ENCODE measurements around the gene SETD1B. TPM values are rescaled to one million over a fixed set of nuclear protein-coding genes. Genes with fewer than 3 reads are reported as not detected.
A peak's percentile ranks its signal among the peaks of the same experiment; 100 is the strongest.

SETD1B gene
- total RNA-seq, 1 donor from 2014 or later: 19.4 TPM

- DNase-seq (ENCODE audit: low spot score): no peak
- peaks cover 50% of the 10 kb centered on the region for H3K4me1 Mint-ChIP-seq (ENCODE audit: low read depth)
- peak overlapping the region; percentile 56 for H3K4me3 Mint-ChIP-seq (ENCODE audit: unreplicated experiment)
- no peaks in the 10 kb centered on the region for H3K9me3 Mint-ChIP-seq (ENCODE audit: low read depth)
- no peaks in the 10 kb centered on the region for H3K27me3 Mint-ChIP-seq (ENCODE audit: low read depth)
- no peak for TF ChIP-seq CTCF (IDR thresholded peaks at IDR 0.05)
- H3K36me3 Mint-ChIP-seq (ENCODE audit: low read depth): peaks cover 1% of the 10 kb centered on the region
- no peak overlapping the region for H3K27ac Mint-ChIP-seq (ENCODE audit: unreplicated experiment)
Observed at GRCh38 chr12:121792607-121793439, 11.0 kb upstream of the SETD1B start.

DNA sequence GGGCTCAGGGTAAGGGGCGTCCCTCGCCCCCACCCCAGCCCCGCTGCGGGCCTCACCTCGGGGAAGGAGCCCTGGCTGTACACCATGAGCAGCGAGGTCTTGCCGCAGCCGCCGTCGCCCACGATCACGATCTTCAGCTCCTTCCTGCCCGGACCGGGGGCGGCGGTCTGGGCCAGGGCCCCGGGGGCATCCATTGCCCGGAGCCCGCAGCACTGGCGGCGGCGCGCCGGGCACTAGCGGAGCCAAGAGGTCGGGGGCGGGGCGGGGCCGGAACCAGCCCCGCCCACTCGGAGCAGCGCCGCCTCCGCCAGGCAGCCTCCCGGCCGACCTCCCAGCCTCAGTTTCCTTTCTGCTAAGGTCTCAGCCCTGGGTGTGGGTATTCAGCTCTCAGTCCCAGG lies 10.4 kb upstream of the SETD1B start, which contains the start of gene RHOF:
Gene RHOF (minus strand): TSS at position 249 of the 398 bp plus-strand sequence. CDS start 55 bp downstream, at position 194.
- peak within 1 kb of the TSS; percentile 68 for H3K4me3 Mint-ChIP-seq (ENCODE audit: unreplicated experiment)
- peaks cover 1% of the 10 kb centered on the region for H3K36me3 Mint-ChIP-seq (ENCODE audit: low read depth)
- no peak for DNase-seq (ENCODE audit: low spot score)
- H3K27ac Mint-ChIP-seq (ENCODE audit: unreplicated experiment): peak within 1 kb of the TSS; percentile 99
- H3K9me3 Mint-ChIP-seq (ENCODE audit: low read depth): no peaks in the 10 kb centered on the region
- peaks cover 57% of the 10 kb centered on the region for H3K4me1 Mint-ChIP-seq (ENCODE audit: low read depth)
- H3K27me3 Mint-ChIP-seq (ENCODE audit: low read depth): no peaks in the 10 kb centered on the region
- TF ChIP-seq CTCF (IDR thresholded peaks at IDR 0.05): no peak

- peak; percentile 93 for TF ChIP-seq CTCF (IDR thresholded peaks at IDR 0.05)
- Mint-ChIP-seq H3K9me3 (ENCODE audit: low read depth) (no peaks in the 10 kb centered on the region), H3K36me3 (ENCODE audit: low read depth) (peaks cover 1% of the 10 kb centered on the region), H3K4me3 (ENCODE audit: unreplicated experiment) (peak overlapping the region; percentile 68), H3K4me1 (ENCODE audit: low read depth) (peaks cover 62% of the 10 kb centered on the region), H3K27me3 (ENCODE audit: low read depth) (no peaks in the 10 kb centered on the region), H3K27ac (ENCODE audit: unreplicated experiment) (peak overlapping the region; percentile 99)
- DNase-seq (ENCODE audit: low spot score): no peak
Observed at GRCh38 chr12:121793838-121794533, 9.8 kb upstream of the SETD1B start.

DNA sequence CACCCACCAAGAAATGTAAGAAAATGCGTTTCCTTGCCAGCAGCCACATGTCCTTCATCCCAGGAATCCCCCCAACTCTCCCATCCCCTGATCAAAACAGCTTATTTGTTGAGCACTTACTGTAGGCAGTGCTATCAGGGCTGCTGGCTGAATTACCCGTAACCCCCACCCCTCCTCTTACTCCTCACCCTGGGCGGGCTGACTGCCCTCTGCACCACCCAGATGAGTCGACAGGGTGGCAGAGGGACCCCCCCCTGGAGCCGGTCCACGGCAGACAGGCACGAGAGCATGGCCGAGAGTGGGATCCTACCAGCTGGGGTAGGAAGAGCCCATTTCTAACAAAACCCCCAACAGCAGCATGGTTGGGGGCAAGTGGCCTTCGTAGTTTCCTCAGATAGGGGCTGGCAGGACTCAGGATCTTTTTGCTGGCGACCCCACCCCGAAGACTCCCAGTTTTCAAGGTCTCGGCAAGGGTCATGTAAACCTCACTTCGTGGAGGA lies 9.2 kb upstream of the SETD1B start:
- Mint-ChIP-seq H3K36me3 (ENCODE audit: low read depth) (peaks cover 1% of the 10 kb centered on the region), H3K27me3 (ENCODE audit: low read depth) (no peaks in the 10 kb centered on the region), H3K9me3 (ENCODE audit: low read depth) (no peaks in the 10 kb centered on the region), H3K27ac (ENCODE audit: unreplicated experiment) (peak overlapping the region; percentile 99), H3K4me3 (ENCODE audit: unreplicated experiment) (peak overlapping the region; percentile 68), H3K4me1 (ENCODE audit: low read depth) (peaks cover 66% of the 10 kb centered on the region)
- DNase-seq (ENCODE audit: low spot score): no peak
- no peak for TF ChIP-seq CTCF (IDR thresholded peaks at IDR 0.05)

Measured in chondrocyte (in vitro differentiated cells).